Embryonic facial prominence (tissue), 1 donor: Measurements from ENCODE around the gene IMPDH1.
"Not testable (repeated sequence)": the region's sequence is repeated elsewhere in the genome, so short reads cannot be mapped to it uniquely, and the experiment has no call there.

Experiments used
- DNase-seq: peaks from one replicate; pipeline ENCODE4 v3.0.0-alpha.2; 2016; ENCODE audit errors: extremely low spot score

IMPDH1 gene

DNA sequence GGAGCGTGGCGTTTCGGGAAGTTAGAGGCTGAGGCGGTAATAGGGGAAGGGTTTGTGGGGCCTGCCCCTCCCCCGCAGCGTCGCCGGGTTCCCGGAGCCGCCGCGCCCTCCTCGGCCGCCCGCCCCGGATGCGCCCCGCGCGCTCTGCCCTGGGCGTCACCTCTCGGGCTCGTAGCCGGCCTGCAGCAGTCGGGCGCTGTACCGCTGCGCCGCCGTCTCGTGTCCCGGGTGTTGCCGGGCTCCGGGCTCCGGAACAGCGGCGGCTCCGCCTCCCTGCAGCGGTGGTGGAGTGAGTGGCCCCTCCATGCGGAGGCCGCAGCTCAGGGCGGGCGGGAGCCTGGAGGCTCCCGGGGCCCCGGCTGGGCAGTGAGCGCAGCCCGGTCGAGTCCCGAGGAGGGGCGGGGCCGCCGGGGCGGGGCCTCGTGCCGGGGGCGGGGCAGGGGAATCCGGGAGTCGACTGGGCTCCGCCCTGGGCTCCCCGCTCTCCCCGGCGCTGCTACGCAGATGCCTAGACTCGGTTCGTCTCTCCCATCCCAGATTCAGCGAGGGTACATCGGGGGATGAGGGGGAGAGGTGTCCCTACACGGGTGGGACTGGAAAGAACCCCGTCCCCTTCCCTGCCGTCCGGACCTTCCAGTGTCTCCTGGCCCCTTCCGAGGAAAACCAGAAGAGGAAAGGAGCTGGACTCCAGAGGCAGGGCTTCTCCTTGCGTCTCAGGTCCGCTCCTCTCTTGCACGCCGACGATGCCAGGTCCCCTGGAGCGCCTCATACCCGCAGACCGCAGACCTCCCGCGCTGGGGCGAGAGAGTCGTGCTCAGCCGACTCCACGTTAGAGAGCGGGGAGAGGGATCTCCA lies at the start of gene IMPDH1:
IMPDH1 (minus strand) TSS at position 387 of the 855 bp plus-strand sequence; CDS start at position 306, 81 bp downstream.
- peak; percentile 79 for DNase-seq

DNA sequence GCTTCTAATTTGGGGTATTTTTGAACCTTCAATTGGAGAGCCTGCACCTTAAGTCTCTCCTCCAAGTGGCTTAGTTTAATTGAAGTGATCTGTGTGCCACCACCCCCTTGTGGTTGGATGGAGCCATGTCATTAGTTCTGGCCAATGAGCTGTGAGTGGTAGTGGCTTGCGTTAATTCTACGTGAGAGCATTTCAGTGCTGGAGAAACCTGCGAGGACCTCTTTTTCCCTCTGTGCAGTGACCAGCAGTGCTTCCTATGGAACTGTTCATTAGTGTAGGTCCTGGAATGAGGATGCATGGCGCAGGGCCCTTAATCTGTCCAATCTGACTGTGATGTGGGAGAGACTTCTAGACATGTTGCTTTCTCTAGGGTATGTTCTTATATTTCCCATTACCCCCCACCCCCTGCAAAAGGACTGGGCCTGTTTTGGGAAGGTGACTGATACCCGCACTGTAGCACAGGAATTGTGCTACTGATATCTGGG lies 49.7 kb upstream of the IMPDH1 start:
- DNase-seq = no peak

DNA sequence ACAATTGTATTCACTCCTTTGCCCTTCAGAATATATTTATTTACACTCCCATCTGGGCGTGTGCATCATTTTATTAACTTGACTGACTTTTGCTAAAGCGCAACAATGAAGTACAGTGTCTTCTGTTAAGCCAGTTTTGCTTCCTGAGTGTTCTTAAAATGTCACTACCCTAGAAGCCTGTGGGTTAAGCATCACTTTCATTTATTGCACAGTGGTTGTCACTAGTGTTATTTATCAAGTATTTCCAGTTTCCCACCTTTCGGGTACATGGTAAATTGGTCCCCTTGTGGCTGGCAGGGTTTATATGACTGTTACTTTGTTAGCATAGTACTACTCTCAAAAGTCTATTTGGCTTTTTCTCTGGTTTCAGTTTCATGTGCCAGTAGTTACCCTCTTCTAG lies 49.2 kb upstream of the IMPDH1 start:
- no peak for DNase-seq

DNA sequence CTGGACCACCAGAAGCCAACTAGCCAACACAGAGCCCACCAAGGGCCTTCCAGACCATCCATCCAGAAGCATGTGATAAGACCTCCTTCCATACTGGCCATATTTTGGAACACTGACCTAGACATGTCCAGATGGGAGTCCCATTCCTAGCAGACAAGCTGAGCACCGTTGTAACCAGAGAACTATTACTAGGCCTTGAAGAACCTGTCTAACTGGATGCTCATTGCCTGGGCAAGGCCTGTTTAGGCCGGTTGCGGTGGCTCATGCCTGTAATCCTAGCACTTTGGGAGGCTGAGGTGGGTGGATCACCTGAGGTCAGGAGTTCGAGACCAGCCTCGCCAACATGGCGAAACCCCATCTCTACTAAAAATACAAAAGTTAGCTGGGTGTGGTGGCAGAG lies 47.6 kb upstream of the IMPDH1 start:
- DNase-seq = not testable (repeated sequence)

DNA sequence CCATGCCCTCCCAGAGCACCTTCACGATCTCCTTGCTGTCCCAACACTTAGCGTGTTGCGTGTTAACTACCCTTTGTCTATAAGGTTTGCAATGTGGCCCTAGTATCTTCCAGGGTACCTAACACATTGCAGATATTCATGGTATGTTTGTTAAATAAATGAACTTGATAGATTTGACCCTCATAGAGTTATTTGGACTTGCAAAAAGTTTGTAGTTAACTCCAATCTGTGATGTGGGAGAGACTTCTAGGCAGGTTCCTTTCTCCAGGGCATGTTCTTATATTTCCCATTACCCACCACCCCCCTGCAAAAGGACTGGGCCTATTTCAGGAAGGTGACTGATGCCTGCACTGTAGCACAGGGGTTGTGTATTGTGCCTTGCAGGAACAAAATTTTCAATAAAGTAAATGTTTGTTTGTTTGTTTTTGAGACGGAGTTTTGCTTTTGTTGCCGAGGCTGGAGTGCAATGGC lies 46.5 kb upstream of the IMPDH1 start:
- no peak for DNase-seq

DNA sequence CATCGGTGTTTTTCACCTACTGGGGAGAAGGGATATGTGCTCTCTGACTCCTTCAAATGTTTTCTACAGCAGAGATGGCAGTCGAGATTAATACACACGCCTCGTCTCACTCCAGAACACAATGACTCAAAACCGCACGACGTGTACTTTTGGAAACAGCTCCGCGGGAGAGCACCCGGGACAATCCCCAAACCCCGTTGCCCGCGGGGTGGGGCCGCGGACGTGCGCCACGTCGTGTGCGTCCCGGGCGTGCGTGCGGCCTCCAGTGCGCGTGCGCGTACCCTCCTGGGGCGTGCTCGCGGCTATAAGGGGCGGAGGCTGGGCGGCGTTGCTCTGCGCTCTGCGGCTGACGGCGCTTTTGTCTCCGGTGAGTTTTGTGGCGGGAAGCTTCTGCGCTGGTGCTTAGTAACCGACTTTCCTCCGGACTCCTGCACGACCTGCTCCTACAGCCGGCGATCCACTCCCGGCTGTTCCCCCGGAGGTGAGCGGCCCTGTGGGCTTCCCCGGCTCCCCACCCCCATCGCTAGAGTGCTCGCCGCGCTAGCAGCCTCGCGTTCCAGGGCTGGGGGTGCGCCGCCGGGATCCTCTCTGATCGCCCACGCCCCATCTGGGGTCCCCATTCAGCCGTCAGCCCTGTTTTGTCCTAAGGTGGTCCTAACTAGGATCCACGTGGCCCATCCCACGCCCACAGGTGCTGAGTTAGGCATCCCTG lies 45.9 kb upstream of the IMPDH1 start, which contains the start of gene HILPDA:
HILPDA (plus strand) TSS at position 336 of the 712 bp plus-strand sequence. CDS start 1,391 bp downstream, outside the sequence.
- DNase-seq = peak; percentile 81

DNA sequence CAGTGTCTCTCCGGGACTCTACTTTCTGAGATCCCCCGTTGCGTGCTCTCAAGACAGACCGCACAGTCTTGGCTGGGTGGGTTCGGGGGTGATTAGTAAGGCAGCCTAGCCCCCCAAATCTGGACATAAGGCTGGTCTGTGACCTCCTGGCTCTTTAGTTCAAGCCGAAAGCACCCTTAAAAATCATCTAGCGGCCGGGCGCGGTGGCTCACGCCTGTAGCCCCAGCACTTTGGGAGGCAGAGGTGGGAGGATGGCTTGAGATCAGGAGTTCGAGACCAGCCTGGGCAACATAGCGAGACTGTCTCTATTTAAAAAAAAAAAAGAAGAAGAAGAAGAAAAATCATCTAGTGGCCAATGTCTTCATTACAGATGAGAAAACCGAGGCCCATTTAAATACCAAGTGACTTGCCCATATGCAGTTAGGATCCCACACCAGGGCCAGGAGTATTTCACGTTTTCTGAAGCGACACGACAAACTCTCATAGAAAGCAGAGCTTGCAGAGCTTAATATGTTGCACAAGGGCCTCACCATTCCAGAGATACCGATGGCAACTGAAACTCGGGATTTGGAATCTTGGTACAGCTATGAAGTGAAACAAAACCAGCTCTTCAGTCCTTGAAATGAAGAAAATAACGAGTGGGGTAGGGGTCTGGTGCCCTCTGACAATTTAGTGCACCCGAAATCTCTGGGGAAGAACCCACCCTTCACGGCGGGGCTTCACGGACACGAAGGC lies 45.2 kb upstream of the IMPDH1 start:
- DNase-seq = no peak

DNA sequence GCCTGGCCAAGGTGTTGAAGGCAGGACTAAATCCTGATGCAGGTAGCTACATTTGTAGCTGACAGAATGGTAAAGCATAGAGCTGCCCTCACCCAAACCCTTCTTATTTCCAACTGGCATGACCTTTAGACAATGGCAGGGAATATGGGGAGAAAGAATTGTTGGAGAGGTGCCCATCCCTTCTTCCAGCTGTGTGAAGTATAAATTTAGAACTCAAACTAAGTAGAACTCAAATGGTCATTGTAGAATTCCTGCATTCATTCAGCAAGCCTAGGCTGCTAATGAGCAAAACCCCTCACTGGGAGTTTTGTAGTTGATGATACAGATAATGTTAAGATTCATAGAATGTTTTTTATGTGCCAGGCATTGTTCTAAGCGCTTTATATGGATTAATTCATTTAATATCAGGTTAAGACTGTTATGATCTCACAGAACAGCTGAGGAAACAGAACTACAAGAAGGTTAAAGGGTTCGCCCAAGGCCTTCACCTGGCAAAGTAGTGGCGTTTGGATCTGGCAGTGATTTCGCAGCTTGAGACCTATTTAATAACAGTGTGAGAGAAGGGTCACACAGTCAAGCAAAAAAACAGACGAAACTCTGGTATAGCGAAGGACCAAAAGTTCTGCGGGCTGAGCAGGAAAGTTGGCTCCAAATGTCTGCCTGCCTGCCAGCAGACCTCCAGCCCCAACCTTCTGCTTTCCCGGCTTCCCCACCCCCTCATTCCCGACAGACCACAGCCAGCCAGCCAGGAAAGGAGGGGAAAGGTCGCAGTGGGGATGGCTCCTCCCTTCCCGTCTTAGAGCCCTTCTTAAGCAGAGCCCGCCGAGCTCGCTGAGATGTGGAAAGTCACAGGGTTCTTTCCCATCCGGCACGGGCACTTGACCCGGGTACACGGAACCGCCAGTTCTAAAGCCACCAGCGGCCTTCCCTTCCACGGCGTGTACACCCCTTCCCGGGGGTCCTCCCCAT lies 44.3 kb upstream of the IMPDH1 start:
- peak; percentile 89 for DNase-seq

DNA sequence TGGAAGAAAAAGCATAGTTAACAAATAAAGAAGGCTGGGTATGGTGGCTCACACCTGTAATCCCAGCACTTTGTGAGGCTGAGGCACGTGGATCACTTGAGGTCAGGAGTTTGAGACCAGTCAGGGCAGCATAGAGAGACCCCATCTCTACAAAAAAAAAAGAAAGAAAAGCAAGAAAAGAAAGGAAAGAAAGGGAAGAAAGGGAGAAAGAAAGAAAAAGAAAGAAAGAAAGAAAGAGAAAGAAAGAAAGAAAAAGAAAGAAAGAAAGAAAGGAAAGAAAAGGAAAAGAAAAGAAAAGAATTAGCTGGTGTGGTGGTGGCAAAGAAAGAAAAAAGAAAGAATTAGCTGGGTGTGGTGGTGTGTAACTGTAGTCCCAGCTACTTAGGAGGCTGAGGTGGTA lies 42.8 kb upstream of the IMPDH1 start:
- DNase-seq = no peak

DNA sequence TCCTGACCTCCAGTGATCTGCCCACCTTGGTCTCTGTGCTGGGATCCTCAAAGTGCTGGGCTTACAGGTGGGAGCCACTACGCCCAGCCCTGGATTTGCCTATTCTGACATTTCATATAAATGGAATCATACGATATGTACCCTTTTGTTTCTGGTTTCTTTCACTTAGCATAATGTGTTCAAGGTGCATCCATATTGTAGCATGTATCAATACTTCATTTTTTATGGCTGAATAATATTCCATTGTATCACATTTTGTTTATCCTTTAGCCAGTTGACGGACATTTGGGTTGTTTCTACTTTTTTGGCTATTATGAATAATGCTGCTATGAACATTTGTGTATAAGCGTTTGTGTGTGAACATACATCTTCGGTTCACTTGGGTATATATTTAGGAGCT lies 41.1 kb upstream of the IMPDH1 start:
- no peak for DNase-seq

DNA sequence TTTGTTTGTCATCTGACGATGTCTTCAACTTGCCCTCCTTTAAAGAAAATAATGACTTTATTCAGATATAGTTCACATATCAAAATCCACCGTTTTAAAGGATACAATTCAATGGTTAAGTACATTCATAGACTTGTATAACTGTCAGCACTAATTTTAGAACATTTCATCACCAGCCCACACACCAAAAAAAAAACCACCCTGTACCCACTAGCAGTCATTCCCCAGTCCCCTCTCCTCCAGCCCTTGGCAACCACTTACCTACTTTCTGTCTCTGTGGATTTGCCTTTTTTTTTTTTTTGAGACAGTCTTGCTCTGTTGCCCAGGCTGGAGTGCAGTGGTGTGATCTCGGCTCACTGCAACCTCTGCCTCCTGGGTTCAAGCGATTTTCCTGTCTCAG lies 40.6 kb upstream of the IMPDH1 start:
- DNase-seq = no peak

DNA sequence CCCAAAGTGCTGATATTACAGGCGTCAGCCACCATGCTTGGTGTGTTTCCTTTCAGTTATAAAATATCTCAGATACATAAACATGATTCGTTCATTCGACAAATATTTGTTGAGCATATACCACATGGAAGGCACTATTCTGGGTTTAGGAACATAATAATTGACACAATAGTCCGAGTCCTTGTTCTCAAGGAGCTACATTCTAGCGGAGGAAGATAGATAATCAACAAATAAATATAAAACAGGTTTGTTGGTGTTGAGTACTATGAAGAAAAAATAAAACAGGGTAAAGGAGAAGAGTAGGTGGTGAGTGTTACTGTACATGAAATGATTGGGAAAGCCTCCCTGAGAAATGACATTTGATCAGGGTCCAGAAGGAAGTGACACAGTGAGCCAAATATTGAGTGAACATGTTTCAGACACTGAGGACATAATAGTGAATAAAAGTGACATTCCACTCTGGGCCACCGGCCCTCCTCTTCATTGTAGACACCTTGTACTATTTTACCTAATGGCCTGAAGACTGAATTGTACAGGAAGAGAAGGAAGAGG lies 39.0 kb upstream of the IMPDH1 start:
- no peak for DNase-seq

DNA sequence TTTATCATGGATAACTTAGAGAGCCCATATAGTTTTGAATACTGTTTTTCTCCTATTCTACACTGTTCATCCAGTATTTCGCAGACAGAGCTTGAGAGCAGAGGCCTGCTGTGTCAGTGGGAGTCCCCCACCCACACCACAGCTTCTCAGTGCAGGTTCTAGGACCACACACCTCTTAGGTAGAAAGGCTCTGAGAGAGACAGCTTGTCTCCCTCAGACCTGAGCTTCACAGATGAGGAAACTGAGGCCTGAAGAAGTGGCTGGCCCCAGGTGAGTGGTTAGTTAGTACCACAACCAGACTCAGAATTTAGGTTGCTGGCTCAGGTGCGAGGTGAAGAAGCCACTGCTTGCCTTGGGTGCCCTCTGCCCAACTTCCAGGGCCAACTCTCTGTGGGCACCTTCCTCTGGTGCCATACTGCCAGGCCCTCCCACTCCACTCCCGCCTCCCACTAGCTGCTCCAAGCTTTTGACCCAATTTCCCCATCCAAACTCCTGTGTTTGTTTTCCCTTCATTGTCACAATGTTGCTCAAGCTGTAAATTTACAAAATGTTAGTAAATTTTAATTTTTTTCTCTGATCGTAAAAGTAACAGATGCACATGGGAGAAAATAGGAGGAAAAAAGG lies 38.3 kb upstream of the IMPDH1 start:
- no peak for DNase-seq

DNA sequence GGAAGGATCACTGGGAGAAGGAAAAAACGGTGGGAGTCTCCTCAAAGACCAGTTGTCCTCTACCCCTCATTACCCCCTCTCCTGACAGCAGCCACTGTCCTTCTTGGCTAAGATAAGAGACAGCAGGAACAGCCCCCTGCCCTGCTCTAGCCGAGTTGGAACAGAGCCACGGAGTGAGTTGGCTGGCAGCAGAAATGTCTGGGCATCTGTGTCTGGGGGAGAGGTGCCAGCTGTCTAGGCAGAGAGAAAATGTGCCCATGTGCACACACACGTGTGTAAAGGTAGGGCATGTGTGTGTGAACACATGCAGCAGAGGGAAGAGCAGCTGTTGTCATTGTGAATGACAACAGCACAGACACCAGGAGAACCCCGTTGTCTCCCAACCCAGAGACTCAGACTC lies 36.5 kb upstream of the IMPDH1 start:
- DNase-seq = no peak

DNA sequence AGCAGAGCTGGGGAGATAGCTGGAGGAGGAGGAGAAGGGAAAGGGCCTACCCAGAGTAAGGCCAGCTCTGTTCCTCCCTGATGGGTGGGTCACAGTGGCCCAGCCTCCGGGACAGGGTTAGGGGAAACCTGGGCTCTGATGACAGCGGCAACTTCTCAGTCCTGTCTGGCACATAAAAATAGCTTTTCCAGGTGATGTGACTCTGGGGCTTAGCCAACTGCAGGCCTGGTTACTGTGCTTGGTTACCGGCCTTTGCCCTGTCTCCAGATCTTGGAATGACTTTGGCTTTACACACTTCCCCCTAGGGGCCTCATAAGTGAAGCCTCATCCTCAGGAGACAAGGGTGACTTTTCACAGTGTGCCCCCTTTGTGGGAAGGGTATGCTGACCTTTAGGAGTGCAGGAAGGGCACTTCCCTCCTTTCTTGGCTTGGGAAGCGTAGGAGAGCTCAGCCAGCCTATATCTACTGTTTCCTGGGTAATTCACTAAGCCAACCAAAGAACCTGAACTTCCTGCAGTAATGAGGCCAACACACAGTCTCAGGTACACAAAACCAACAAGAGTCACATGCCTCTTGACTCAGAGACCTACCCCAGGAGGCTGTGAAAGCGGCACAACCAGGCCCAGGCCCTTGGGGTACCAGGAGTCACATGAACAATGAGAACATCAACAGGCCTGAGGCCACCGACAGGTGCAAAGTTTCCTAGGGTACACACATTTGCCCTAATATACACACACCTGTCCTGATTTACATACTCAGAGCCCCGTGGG lies 34.2 kb upstream of the IMPDH1 start:
- no peak for DNase-seq

DNA sequence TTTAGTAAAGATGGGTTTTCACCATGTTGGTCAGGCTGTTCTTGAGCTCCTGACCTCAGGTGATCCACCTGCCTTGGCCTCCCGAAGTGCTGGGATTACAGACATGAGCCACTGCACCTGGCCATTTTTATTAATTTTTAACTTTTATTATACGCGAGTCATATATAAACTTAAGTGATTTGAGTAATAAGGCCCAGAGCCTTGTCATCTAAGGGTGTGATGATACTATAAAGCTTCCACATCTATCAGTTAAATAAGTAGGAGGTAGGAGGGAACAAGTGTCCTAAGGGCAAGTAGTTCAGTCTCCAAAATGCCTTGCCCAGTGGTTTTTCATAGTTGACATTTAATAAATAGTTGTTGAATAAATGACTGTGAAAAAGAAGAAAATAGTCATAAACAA lies 32.6 kb upstream of the IMPDH1 start:
- no peak for DNase-seq

DNA sequence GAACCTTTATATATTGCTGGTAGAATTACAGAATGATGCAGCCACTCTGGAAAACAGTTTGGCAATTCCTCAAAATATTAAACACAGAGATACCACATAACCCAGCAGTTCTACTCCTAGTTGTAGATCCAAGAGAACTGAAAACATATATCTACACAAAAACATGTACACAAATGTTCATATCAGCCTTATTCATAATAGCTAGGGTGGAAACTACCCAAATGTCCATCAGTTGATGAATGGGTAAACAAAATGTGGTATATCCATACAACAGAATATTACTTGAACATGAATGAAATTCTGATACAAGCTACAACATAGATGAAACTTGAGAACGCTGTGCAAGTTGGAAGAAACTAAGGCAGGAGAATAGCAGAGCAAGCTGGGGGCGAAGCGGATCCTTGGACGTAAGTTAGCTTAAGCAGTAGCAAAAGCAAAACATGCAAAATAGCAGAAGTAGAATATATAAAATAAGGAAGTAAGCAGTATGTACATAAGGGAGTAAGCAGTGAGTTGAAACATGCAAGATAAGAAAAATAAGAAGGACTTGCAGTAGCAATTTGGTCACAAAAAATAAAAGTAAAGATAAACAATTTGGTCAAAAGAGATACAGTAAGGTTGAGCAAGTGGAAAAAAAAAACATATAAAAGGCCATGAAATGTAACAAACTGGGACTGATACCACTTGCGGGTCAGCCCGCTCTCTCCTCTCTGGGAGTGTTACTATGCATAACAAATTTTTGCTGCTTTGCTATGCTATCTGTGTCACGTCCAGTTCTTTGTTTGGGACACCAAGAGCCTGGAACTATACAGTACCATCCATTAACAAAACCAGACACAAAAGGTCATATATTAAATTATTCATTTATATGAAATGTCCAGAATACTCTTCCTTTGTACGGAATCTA lies 27.9 kb upstream of the IMPDH1 start:
- DNase-seq = no peak

DNA sequence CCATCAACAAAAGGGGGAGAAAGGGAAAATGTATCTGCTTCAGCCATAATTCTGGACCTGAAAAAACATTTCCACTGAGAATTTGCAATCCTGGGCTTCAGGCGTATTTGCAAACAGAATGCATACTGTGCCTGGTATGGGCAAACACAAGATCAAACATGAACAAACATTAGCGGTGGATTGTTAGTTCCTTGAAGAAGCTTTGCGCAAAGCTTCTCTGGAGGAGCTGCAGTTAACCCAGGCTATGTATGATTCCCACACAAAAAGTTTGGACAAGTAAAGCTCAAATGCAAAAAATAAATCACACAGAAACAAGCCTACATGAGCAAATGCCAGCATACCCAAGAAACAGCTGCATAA lies 25.5 kb upstream of the IMPDH1 start:
- DNase-seq = no peak
